Stimulated activated effector memory CD8-positive, alpha-beta T cell treated with anti-CD3 and anti-CD28 coated beads, Interleukin-12 subunit alpha, Interleukin-12 subunit beta, amount 100 ng/mL, for 72 hours (primary cell): ENCODE measurements around the gene AKT3.
A peak's percentile ranks its signal among the peaks of the same experiment; 100 is the strongest.

Experiments used
- ATAC-seq: fragments of 150-1000 bp; cut with Tn5 transposase; 2 replicates; pipeline ENCODE4 v1.10.0; 2021
- DNase-seq, 2 donors: peaks; one replicate each; pipeline ENCODE4 v3.0.0; 2021 to 2022; ENCODE audit warnings: low spot score in 2 of 2
- H3K27ac Mint-ChIP-seq: one replicate; pipeline ENCODE4 v1.8.0; 2022; ENCODE audit warnings: mild to moderate bottlenecking, mixed read lengths
- H3K36me3 Mint-ChIP-seq: one replicate; pipeline ENCODE4 v1.8.0; 2022; ENCODE audit warnings: mild to moderate bottlenecking, mixed read lengths
- H3K4me1 Mint-ChIP-seq: one replicate; pipeline ENCODE4 v1.8.0; 2022; ENCODE audit warnings: mixed read lengths
- H3K4me3 Mint-ChIP-seq: one replicate; pipeline ENCODE4 v1.8.0; 2022; ENCODE audit warnings: mild to moderate bottlenecking, mixed read lengths
- H3K9me3 Mint-ChIP-seq: one replicate; pipeline ENCODE4 v1.8.0; 2022; ENCODE audit warnings: mixed read lengths

Gene AKT3

GRCh38 chr1:243494741-243495431 lies 355.2 kb downstream of the AKT3 start:
- peak overlapping the region; percentile 23 for H3K27ac Mint-ChIP-seq
- no peak for DNase-seq
- H3K9me3 Mint-ChIP-seq = no peaks in the 10 kb centered on the region
- H3K36me3 Mint-ChIP-seq = peaks cover 16% of the 10 kb centered on the region
- no peak overlapping the region for H3K4me3 Mint-ChIP-seq
- ATAC-seq = no peak
- H3K4me1 Mint-ChIP-seq = peaks cover 12% of the 10 kb centered on the region

- H3K4me1 Mint-ChIP-seq = peaks cover 12% of the 10 kb centered on the region
- ATAC-seq = no peak
- peaks cover 18% of the 10 kb centered on the region for H3K36me3 Mint-ChIP-seq
- no peak for DNase-seq
- H3K4me3 Mint-ChIP-seq = no peak overlapping the region
- H3K9me3 Mint-ChIP-seq = no peaks in the 10 kb centered on the region
- no peak overlapping the region for H3K27ac Mint-ChIP-seq
Measured at GRCh38 chr1:243493156-243494129, 356.6 kb downstream of the AKT3 start.

DNA sequence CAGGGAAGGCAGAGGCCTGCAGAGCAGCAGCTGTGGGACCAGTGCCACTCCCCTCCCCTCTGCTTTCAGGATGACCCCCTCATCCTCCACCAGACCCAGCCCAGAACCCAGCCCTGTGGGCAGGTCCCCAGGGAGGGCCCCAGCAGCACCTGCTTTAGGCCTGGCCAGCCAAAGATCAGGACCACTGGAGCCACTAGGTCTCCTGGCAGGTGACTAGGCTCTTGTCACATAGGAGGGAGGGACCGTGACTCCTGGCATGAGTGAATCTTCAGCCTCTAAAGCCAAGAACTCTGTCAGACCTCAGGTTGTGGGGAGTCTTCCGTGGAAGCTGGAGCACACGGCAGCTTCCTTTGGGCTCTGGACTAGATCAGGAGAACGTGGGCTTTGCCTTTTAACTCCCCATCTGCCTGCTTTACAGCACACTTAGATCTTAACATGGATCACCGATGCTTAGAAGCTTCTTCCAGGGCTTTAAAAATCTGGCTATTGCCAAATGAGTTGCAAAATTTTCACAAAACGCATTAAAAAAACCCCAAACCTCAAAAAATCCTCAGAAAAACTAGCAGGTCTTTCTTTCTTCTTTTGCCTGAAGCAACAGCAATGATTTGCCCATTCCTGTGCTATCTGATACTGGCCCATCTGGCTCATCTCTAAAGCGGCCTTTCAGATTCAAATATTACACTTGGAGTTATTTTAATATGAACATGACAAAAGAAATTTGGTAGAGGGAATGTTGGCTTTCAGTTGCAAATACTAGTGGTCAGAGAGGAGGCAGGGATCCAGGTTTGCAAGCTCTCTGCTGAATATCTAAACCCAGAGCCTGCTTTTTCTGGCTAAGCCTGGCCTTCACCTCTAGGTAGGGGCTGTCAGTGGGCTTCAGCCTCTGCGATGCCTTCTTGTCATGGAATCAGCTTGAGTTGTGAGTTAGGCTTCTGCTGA lies 359.0 kb downstream of the AKT3 start:
- ATAC-seq (no peak), DNase-seq (no peak)
- Mint-ChIP-seq H3K4me3 (no peak overlapping the region), H3K36me3 (peaks cover 8% of the 10 kb centered on the region), H3K4me1 (peaks cover 3% of the 10 kb centered on the region), H3K27ac (peak overlapping the region; percentile 8), H3K9me3 (no peaks in the 10 kb centered on the region)

DNA sequence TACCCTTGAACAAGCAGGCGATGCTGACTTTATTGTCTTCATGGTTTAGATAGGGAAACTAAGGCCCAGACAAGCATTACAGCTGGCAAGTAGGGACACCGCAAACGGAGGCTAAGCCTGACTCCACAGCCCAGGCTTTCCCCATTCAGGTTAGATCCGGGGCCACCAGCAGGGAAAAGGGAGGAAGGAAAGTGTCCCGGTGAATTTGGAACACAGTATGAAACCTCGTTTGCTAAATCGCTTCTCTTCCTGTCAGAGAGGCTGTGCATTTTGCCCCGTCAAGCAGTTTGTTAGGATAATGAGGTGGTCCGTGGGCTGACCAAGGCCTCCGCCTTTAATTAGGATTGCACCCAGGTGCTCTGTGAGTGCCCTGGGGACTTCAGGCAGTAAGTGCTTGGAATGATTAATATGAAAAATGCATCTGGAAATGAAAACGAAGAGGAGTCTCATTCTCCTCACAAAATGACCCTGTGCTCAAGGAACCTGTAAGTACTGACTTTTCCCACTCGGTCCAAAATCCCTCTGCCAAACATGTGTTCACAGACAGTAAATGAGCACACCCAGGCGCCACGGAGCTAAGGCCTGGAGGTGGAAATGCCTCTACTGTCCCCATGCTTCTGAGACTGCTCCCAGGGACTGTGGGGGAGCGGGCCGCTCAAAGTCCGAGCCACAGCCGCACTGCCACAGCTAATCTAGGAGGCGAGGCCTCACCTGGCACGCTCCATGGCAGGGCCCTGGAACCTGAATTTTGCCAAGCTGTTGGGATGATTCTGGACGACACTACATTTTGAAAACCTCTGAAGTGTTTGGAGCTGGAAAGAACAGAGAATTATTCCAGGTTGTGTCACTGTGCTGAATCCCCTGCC lies 360.1 kb downstream of the AKT3 start:
- Mint-ChIP-seq H3K27ac (peak overlapping the region; percentile 74), H3K9me3 (no peaks in the 10 kb centered on the region), H3K4me1 (no peaks in the 10 kb centered on the region), H3K36me3 (peaks cover 7% of the 10 kb centered on the region), H3K4me3 (no peak overlapping the region)
- no peak for DNase-seq
- no peak for ATAC-seq

GRCh38 chr1:243489158-243489527 lies 360.9 kb downstream of the AKT3 start:
- no peak overlapping the region for H3K4me3 Mint-ChIP-seq
- H3K27ac Mint-ChIP-seq = peak overlapping the region; percentile 74
- H3K36me3 Mint-ChIP-seq = peaks cover 8% of the 10 kb centered on the region
- ATAC-seq = no peak
- no peak for DNase-seq
- no peaks in the 10 kb centered on the region for H3K9me3 Mint-ChIP-seq
- H3K4me1 Mint-ChIP-seq = no peaks in the 10 kb centered on the region

DNA sequence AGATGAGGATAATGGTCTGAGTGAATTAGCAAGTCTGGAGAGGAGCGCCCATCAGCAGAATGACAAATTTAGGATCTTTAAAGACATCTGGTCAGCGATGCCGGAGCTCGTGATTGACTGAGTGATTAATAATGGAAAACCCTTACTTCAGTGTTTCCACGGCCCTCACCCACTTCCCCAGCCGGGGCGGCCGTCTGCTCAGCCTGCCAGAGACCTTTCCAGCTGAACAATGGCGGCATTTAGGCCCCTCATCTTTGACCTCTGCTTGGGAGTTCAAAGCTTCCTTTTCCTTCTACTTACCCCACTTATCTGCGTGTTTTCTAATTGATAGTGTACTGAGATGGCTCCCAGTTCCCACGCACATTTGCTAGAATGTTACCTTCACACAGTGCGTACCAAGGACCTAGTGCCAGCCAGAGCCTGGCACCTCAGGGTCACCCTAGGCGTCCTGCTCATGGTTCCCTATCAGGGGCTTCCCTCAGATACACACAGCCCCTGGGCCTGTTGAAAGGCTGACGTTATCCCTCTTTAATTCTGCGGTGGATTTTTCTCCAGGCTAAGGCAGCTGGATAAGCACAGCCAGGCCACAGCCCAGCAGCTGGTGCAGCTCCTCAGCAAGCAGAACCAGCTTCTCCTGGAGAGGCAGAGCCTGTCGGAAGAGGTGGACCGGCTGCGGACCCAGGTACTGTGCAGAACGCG lies 361.4 kb downstream of the AKT3 start:
- Mint-ChIP-seq H3K4me3 (no peak overlapping the region), H3K9me3 (no peaks in the 10 kb centered on the region), H3K27ac (peak overlapping the region; percentile 74), H3K4me1 (peaks cover 4% of the 10 kb centered on the region), H3K36me3 (peaks cover 14% of the 10 kb centered on the region)
- ATAC-seq (no peak), DNase-seq (no peak)

DNA sequence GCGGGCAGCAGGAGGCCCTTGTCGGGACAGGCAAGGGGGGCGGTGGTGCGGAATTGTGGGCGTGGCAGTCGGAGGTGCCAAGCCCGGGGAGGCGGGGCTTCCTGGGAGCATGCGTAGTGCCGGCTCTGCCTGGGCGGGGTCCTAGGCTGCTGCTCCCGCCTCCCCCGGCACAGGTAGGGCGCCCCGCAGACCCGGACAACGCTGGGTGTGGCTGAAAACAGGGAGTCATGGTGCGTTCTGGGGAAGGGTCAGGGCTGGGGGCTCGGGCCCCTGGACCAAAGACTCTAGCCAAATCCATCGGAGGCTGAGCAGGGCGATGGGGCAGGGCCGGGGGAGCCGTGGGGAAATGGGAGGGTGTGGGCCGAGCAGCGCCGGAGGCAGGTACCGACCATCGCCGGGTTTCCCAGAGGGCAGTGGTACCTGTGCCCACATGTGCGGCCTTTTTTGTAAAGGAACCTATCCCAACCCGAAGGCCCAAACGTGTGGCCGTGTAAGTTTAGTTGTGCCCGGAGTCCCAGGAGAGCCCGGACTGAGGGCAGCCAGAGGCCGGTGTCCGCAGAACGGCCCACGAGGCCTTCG lies 362.3 kb downstream of the AKT3 start:
- Mint-ChIP-seq H3K4me3 (no peak overlapping the region), H3K9me3 (no peaks in the 10 kb centered on the region), H3K36me3 (peaks cover 14% of the 10 kb centered on the region), H3K27ac (no peak overlapping the region), H3K4me1 (peaks cover 9% of the 10 kb centered on the region)
- no peak for ATAC-seq
- DNase-seq = no peak

DNA sequence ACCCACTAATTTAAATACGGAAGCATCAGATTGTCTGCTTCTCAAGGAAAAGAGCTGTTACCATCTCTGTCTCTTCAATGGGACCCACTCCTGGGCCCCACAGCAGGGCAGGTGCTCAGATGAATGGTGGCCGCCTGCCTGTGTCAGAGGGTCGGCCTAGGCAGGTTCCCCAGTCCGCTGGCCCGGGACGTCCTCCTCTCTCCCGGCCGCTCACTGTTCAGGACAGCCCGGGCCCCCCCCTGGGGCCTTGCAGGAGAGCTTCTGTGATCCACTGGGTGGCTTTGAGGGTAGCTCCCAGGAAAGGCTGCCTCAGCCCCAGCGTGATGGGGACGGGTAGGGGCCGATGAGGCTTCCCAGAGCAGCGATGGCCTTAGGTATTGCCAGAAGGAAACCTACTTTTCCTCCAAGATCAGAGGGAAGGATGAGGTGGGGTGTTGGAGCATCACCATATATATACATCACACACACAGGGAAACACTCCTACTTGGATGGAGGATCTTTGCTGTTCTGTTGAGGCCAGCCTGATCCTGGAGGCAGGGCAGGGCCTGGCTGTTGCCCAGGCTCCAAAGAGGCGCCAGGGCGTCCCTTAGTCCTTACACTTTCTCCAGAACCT lies 362.9 kb downstream of the AKT3 start:
- no peaks in the 10 kb centered on the region for H3K9me3 Mint-ChIP-seq
- no peak overlapping the region for H3K4me3 Mint-ChIP-seq
- DNase-seq (no peak), ATAC-seq (no peak)
- peaks cover 15% of the 10 kb centered on the region for H3K4me1 Mint-ChIP-seq
- H3K36me3 Mint-ChIP-seq = peaks cover 14% of the 10 kb centered on the region
- no peak overlapping the region for H3K27ac Mint-ChIP-seq

DNA sequence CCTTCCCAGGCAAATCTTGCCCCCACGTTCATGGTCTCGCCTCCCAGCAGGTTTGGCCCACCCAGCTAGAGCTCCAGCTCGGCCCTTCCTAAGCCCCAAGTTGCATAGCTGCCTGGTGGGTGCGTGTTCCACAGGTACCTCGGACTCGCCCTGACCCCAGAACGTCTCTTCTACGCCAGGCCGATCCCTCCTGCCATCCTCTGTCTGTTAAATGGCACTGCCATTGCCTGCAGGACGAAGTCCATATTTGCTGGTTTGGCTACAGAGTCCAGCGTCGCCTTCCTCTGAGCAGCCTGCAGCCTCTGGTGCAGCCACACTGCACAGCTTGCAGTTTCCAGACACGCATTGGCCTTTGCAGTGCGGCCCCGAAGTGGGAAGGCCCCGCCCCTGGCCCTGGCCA lies 366.1 kb downstream of the AKT3 start:
- peaks cover 7% of the 10 kb centered on the region for H3K36me3 Mint-ChIP-seq
- H3K4me3 Mint-ChIP-seq = peak overlapping the region; percentile 68
- H3K4me1 Mint-ChIP-seq = peaks cover 32% of the 10 kb centered on the region
- peaks cover 4% of the 10 kb centered on the region for H3K9me3 Mint-ChIP-seq
- peak overlapping the region; percentile 86 for H3K27ac Mint-ChIP-seq
- ATAC-seq (no peak), DNase-seq (no peak)

DNA sequence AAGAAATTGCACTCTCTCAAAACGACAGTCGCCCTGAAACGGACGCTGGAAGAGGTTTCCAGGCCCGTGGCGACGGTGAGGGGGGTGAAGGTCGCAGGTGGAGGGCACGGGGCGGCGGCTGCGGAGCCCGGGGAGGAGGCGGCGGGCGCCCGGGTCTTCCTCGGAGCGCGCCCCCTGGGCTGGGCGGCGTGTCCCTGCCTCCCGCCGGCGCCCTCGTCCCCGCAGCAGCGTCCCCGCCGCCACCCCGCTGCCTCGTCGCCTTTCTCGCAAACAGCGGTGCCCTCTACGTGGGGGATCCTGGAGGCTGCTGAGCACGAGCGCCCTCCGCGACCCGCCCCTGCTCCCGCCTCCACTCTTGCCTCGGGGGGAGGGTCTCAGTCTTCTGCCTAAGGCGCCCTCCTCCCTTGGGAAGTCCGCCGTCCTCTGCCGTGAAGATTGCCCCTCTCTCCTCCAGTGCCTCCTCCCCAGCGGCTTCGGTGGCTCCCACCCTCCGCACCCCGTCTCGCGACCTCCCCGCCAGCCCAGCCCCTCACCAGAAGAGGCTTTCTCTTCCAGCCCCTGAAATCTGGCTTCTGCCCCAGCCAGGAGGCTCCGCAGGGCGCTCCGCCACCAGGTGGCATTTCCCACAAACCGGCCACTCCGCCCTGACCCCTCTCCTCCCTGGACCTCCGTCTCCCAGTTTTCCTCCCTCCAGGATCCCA lies 366.8 kb downstream of the AKT3 start:
- ATAC-seq (peak; percentile 45), DNase-seq (no peak)
- peaks cover 7% of the 10 kb centered on the region for H3K36me3 Mint-ChIP-seq
- H3K4me3 Mint-ChIP-seq = peak overlapping the region; percentile 68
- H3K4me1 Mint-ChIP-seq = peaks cover 32% of the 10 kb centered on the region
- peaks cover 4% of the 10 kb centered on the region for H3K9me3 Mint-ChIP-seq
- peak overlapping the region; percentile 86 for H3K27ac Mint-ChIP-seq

DNA sequence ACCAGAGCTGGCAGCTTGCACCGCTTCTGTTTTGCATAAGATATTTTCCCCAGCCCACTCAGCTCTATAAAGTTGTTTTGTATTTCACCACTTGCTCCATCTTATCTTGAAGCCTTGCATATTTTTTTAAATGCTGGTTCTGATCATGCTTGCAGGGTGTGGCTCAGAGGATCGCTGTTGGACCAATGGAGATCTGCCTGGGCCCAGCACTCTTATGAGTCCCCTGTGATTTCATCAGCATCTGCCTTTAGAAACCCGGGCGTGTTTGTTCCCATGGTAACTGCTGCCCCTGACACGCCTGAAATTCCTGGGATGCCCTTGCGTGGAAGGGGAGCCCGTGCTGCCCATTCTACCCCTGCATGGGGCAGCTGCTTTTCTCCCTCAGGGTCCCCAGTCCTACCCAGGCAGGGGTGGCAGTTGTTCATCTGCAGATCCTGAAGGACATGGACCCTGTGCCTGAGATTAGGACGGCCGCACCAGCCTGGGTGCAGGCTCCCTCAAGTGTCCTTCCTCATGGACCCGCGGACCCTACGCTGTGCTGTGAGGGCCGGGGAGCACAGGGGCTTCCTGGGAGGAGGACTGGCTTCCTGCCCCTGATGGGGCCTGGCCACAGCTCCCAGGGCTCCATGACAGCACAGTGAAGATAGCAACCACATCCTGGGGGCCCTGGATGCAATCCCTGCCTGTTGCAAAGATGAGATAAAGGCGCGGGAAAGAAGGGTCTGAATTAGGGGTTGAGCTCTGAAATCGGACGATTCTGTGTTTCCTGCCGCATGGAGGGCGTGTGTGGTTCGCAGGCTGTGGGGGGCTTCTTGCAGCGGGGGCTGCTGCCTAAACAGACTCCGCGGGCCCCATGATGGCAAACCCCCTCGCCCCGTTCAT lies 367.7 kb downstream of the AKT3 start:
- ATAC-seq (peak; percentile 51), DNase-seq (peak in 1 of 2 donors; percentile 58)
- peak overlapping the region; percentile 86 for H3K27ac Mint-ChIP-seq
- peaks cover 7% of the 10 kb centered on the region for H3K36me3 Mint-ChIP-seq
- H3K9me3 Mint-ChIP-seq = peaks cover 4% of the 10 kb centered on the region
- H3K4me1 Mint-ChIP-seq = peaks cover 32% of the 10 kb centered on the region
- peak overlapping the region; percentile 68 for H3K4me3 Mint-ChIP-seq

DNA sequence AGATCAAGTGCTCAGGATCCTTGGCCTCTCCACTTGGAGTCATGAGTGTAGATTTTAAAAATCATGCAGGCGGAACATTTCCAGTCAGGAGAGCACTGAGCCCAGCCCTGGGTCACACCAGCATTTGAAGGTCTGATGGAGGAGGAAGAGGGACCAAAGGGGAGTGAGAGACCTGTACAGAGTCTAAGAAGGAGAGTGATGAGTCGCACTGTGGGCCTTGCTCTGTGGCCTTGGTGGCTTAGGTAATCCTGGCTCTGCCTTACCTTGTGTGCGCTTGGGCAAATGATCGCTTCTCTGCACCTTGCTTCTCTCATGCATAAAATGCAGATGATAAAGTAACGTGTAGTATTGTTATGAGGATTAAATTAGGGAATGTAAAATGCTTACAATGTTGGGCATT lies 368.9 kb downstream of the AKT3 start:
- Mint-ChIP-seq H3K9me3 (peaks cover 4% of the 10 kb centered on the region), H3K36me3 (peaks cover 7% of the 10 kb centered on the region), H3K27ac (no peak overlapping the region), H3K4me1 (peaks cover 32% of the 10 kb centered on the region), H3K4me3 (no peak overlapping the region)
- DNase-seq = no peak
- ATAC-seq = peak; percentile 58
